Ishikawa (cell line): Measurements from ENCODE around the gene MORC4.

Source experiments
- EP300 ChIP-seq: IDR thresholded peaks from 2 replicates; pipeline ENCODE4 v1.6.1; 2012; ENCODE audit warnings: borderline replicate concordance
- MAX ChIP-seq: IDR thresholded peaks from 2 replicates; pipeline ENCODE4 v1.6.1; 2012
- RAD21 ChIP-seq: IDR thresholded peaks from 2 replicates; pipeline ENCODE4 v1.6.1; 2012; ENCODE audit warnings: low read depth
- REST ChIP-seq: IDR thresholded peaks from 2 replicates; pipeline ENCODE4 v1.6.1; 2012; ENCODE audit warnings: low read depth, mild to moderate bottlenecking
- USF1 ChIP-seq: IDR thresholded peaks from 2 replicates; pipeline ENCODE4 v1.6.1; 2012
- YY1 ChIP-seq: IDR thresholded peaks from 2 replicates; pipeline ENCODE4 v1.6.1; 2012; ENCODE audit warnings: low read depth

GRCh38 chrX:106899276-106899675 is 100.7 kb downstream of the MORC4 start:
- TF ChIP-seq EP300: no peak
- no peak for TF ChIP-seq RAD21
- no peak for TF ChIP-seq USF1
- no peak for TF ChIP-seq YY1
- TF ChIP-seq REST: no peak
- TF ChIP-seq MAX: no peak
